ENCODE data around the gene RGS10. TPM values are rescaled to one million over a fixed set of nuclear protein-coding genes. Genes with fewer than 3 reads are reported as not detected.

RGS10 gene
- total RNA-seq, 1 donor from 2014 or later, result 3.6 TPM

- DNase-seq (ENCODE audit: low read depth in 2 of 2), result no peak
These were observed 22.2 kb downstream of the RGS10 start for GRCh38 chr10:119520283-119520682.

GRCh38 chr10:119518936-119519335 lies 23.6 kb downstream of the RGS10 start:
- DNase-seq (ENCODE audit: low read depth in 2 of 2), result no peak

DNA sequence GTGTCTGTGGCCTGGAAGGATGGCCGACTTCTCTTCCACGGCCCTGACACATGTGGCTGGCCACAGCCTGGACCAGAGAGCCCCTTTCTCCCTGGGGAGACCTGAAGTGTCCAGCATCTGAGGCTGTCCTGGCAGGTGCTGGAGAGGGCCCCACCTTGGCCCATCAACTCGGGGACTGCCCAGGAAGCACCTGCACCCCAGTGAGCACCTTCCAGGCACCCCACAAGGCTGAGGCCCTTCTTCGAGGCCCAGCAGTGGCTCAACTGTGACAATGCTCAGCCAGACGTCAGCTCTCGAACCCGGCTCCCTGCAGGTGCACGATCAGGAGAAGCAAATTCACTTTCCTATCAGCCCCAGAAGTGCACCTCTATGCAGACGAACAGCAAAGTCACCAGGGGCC lies 24.3 kb downstream of the RGS10 start:
- no peak for DNase-seq (ENCODE audit: low read depth in 2 of 2)

DNA sequence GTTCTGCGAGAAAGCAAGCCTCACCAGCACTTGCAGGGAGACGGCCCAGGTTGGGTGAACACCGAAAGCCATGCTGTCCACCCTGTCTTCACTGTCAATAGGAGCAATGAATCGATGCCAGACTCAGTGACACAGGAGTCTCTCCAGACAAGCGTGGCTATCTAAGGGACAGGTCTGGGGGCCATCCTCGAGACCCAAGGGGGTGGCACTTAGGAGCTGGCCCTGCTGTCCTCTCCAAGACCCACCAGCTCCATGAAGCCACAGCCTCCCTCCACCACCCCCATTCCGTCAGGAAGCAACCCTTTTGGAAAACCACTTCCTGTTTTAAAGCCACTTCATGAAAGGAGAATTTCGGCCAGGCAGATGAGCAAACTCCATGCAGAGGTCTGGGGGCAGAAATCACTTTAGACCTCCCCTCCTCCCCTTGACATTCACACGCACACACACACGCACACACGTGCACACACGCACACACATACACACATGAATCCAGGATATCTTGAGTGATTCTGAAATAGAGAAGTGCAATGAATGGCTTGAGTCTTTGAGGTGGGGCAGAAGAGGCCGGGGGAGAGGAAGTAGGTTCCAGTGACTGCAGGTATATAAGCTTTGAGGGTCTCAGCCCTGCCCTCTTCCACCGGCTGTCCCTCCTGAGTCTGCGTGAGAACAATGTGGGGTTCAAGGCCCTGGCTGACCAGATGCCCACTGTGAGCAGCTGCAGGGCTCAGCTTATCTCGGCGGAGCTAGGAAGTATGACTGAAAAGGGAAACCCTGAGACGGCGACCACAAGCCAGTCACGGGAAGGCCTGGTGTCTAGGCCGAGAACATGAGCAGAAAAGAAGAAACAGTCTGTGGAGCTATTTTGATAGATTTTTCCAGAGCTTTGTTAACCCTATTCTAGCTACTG lies 25.0 kb downstream of the RGS10 start:
- peak in 1 of 2 donors; percentile 17 for DNase-seq (ENCODE audit: low read depth in 2 of 2)

GRCh38 chr10:119516381-119517234 lies 25.9 kb downstream of the RGS10 start:
- peak in 1 of 2 donors; percentile 15 for DNase-seq (ENCODE audit: low read depth in 2 of 2)

DNA sequence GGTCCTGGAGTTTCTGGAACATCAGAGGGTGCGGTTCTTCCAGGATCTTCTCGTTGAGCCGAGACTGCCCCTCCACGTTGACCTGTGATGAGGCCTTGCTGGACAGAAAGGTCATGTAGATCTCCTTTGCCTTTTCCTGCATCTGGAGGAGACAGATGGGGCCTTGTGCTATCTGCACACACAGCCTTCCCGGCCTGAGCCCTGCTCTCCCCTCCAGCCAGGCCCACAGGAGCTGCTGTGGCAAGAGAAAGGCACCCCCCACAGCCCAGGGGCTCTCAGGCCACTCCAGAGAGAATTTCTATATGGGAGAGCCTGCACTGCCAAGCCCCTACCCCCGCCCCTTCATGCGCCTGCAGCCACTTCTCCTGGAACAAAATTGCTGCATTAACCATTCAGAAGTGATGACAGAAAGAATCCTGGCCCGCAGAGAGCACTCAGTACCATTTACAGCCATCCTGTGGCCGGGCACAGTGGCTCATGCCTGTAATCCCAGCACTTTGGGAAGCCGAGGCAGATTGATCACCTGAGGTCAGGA lies 26.9 kb downstream of the RGS10 start:
- DNase-seq (ENCODE audit: low read depth in 2 of 2), result no peak

GRCh38 chr10:119514819-119515218 lies 27.7 kb downstream of the RGS10 start:
- no peak for DNase-seq (ENCODE audit: low read depth in 2 of 2)

- no peak for DNase-seq (ENCODE audit: low read depth in 2 of 2)
These were observed 30.5 kb downstream of the RGS10 start for GRCh38 chr10:119511828-119512515.

DNA sequence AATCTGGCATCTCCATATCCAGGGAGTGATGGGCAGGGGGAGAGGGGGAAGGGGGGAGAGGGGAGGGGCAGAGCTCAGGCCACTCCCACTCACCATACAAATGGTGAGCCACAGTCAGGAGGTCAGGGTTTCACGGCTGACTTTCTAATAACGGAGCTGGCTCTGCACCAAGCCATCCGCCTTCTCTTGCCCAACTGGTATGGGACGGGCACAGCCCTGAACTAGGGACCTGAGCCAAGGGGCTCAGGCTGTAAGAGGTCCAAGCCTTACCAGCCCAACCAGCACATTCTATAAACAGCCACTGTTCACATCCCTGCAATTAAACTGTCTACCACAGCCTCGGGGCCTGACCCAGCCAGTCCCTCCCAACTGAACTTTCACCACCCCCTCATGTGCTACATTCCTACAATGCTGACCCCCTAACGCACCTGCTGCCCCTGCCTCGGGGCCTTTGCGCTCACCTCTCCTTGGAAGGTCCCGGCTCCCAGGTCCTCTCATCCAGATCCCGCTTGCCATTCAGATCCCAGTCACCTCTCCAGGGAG lies 32.5 kb downstream of the RGS10 start:
- no peak for DNase-seq (ENCODE audit: low read depth in 2 of 2)

DNA sequence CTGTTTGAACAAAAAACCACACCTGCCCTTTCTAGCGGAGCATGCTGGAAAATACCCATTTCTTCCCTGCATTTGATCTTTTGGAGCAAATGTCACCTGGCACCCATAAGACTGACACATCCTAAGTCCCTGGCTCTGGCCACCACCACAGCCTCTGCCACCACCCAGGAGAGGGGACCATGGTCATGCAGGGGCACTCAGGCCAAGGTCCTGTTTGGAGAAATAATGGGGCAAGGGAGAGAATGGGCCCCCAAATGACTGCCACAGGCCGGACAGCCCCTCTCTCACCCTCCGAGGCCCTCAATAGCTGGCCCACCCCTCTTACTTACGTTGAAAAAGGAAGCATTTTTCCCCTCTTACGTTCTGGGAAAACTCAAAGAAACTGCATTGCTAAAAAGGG lies 35.4 kb downstream of the RGS10 start:
- DNase-seq (ENCODE audit: low read depth in 2 of 2), result no peak

DNA sequence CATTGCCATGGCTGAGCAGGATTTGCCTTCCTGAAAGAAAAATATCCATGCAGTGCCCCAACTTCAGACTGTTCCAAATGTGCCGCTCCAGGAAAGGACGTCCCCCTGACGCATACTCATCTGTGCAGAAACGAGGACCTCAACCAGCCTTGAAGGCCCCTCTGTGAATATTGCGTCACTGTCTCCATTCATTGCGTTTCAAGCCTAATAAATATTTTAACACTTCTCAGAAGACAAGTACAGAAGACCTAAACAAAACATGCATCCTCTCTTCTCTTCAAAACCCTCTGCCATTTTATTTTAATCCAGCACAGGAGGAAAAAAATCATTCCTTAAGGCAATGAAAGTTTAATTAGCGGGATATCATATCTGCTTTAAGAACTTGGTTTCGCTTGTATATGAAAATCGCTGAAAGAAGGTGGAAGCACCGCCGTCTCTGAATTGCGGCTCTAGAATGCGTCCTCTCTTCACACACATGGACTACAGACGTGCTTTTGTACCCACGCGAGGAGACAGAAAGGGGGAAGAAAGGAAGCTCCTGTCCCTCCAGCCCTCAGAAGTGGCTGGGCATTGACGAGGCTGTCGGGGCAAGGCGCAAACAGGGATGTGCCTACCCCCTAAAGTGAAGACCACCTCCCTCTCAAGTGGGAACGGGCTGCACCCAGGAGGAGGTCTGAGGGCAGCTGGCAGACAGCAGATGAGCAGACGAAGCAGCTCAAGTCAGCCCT lies 36.8 kb downstream of the RGS10 start:
- no peak for DNase-seq (ENCODE audit: low read depth in 2 of 2)

GRCh38 chr10:119505131-119505551 lies 37.4 kb downstream of the RGS10 start:
- DNase-seq (ENCODE audit: low read depth in 2 of 2), result no peak

GRCh38 chr10:119504651-119505050 lies 37.9 kb downstream of the RGS10 start:
- no peak for DNase-seq (ENCODE audit: low read depth in 2 of 2)

DNA sequence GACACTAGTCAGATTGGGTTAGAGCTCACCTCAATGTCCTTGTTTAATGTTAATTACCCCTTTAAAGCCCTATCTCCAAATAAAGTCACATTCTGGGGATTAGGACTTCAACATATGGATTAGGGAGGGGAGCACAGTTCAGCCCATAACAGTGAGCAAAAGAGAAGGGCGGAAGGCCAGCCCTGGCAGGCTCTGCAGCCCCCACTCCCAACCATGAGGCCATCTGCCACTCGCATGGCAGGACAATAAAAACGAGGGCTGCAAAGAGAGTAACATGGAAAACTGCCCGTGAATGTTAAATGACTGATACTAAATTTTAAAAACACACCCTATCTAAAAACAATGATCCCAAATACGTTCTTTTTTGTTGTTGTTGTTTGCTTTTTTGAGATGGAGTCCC lies 38.7 kb downstream of the RGS10 start:
- DNase-seq (ENCODE audit: low read depth in 2 of 2), result no peak

- no peak for DNase-seq (ENCODE audit: low read depth in 2 of 2)
These were observed 39.8 kb downstream of the RGS10 start for GRCh38 chr10:119502618-119503155.

DNA sequence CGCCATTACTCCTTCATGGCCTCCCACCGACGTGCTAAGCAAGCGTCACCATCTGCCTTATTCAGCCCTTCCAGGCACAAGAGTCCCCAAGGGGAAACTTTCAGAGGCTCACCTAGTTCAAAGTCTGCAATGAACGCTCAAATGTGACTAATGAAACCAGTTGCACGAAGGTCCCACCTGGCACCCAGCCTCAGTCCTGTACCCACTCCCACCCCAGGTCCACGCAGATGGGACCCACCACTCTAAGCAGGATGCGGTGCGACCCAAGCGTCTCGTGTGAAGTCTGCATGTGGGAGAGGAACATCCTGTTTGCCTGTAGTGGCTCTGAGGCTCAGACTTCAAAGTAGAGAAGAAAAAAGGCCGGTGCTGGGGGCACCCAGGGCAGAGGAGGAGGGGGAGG lies 40.3 kb downstream of the RGS10 start:
- no peak for DNase-seq (ENCODE audit: low read depth in 2 of 2)

GRCh38 chr10:119501690-119502089 lies 40.8 kb downstream of the RGS10 start:
- no peak for DNase-seq (ENCODE audit: low read depth in 2 of 2)

DNA sequence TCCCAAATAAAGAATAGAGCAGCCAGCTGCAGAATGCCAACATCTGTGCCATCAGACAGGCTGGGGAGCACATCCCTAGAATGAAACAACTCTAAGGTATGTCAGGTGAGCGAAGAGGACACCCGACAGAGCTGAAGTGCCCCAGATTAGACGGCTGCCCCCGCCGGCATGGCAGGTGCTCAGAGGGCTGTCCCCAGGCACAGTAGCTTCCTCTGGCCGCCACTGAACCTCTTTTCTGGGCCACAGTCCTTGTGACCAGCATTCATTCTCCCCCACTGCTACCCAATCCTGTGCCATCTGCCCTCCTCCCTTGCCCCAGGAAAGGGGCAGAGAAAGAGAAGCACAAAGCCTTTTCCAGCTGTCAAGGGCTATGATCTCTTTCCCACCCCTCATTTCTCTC lies 41.7 kb downstream of the RGS10 start:
- no peak for DNase-seq (ENCODE audit: low read depth in 2 of 2)

DNA sequence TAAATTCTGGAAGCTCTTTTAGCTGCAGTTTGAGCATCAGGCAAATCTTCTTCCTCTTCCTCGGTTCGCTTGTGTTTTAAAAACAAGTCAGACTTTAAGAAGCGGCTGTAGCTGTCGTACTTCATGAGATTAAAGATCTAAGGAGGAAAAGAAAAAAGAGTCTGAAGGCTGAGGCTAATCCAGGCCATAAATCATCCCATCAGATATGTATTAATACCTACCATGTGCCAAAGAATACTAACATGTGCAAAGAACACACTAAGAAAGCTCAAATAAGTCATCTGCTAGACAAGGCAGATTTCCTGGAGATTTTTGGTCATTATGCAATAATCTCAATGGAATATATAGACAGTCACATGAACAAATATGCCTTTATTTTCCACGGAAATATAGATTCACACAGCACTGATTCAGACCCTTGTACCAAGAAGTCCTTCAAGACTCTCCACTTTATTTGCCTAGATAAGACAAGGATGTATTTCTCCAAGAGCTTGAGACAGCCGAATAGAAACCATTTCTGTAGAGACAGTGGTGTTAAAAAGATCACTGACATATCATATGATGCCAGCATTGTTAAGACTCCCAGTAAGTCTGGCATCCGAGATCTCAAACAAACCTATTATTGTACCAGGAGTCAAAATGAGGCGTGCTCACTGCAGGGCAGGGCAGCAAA lies 42.3 kb downstream of the RGS10 start:
- no peak for DNase-seq (ENCODE audit: low read depth in 2 of 2)

DNA sequence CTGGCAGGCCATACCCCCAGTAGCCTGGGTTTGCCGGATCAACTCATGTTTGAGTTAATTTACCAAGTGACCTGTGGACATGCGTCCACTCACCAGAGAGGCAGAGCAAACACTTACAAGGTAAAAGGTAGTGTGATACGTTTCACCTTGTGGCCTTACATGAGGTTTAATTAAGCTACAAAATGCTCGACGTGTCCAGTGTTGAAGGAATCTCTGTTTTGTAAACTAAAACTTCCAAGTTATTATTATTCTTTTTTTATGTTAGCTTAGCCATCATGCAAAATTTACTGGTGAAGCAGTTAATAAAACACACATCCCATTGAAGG lies 42.9 kb downstream of the RGS10 start:
- no peak for DNase-seq (ENCODE audit: low read depth in 2 of 2)
